Measurements from ENCODE around the gene DCTN3. TPM values are rescaled to one million over a fixed set of nuclear protein-coding genes. Genes with fewer than 3 reads are reported as not detected.

DCTN3 gene
- total and polyA plus RNA-seq, 3 experiments from 2014 or later = 83.3 to 128 (median 83.4) TPM

DNA sequence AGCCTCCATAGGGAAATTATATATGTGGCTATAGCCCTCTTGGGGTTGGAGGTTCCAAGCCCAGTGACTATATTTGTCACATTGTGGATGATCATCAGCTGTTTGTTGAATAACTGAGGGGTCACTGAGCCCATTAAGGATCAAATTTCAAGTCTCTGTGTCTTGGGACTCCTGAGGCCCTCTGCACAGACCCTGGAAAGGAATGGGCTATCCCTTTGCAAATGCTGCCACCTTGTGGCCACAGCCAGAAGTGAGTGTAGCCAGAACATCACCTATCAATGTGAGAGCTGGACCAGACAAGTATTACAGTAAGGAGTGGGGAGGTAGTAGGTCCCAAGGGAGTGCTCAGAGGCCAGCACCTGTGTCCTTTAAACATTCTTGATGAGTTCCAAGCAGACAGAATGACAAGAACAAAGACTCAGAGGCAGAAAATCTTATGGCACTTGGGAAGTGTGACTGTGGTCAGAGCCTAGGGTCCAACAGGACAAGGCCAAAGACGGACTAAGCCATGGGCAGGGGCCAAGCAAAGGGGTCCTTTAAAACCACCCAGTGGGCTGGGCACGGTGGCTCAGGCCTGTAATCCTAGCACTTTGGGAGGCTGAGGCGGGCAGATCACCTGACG, 16.6 kb downstream of the DCTN3 start:
- Mint-ChIP-seq H3K36me3 (no peaks in the 10 kb centered on the region), H3K27ac (no peak overlapping the region), H3K4me1 (no peaks in the 10 kb centered on the region), H3K4me3 (peak overlapping the region in 1 of 7 donors; percentile 2), H3K9me3 (no peaks in the 10 kb centered on the region), H3K27me3 (no peaks in the 10 kb centered on the region)
- Histone ChIP-seq H3K4me1 (ENCODE audit: insufficient read depth, low read length) (no peaks in the 10 kb centered on the region), H3K27me3 (ENCODE audit: insufficient read depth, low read length, poor library complexity, severe bottlenecking) (no peaks in the 10 kb centered on the region), H3K9me3 (ENCODE audit: low read length) (no peaks in the 10 kb centered on the region), H3K27ac (ENCODE audit: low read depth, low read length) (no peak overlapping the region), H3K4me3 (ENCODE audit: low read length) (no peak overlapping the region), H3K36me3 (ENCODE audit: insufficient read depth, low read length) (no peaks in the 10 kb centered on the region)
- CTCF ChIA-PET = interaction anchor here (0.6 to 6.9 kb wide), 21 partner anchors 9 to 272 kb away, joined by 3 to 47 read pairs (median 4); partner anchors contain the start of genes CCL21, DCTN3, ENHO and SIGMAR1
- POLR2A ChIA-PET = no interaction called here
- DNase-seq = peak; percentile 65 to 86 (median 73)

DNA sequence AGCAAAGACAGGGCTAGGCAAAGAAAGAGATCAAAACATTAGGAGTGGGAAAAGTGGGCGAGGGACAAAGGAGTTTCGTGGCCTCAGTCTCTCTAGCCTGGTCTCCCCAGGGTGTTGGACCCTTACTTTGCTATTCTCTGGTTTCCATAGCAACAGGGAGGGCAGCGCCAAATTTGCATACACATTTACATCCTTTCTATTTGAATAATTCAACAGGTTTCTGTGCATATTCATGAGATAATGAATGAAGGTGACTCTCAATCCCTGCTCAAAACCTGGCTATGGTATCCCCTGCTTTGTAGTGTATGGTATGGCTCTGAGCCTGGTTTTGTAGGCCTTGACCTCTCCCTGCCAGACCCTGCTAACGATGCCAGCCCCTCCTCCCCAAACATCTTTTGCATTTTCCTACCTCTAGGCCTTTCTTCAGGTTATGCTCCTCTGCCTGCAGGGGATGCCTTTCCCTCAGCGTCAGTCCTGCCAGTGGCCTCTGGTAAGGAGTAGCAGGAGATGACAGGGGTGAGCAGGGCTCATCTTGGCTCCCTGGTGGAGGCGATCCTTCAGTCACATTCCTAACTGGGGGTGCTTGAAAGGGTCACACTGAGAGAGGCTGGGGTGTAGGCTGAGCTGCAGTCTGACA, 18.2 kb downstream of the DCTN3 start:
- no peaks in the 10 kb centered on the region for H3K27me3 ChIP-seq (ENCODE audit: insufficient read depth, low read length, poor library complexity, severe bottlenecking)
- no peaks in the 10 kb centered on the region for H3K36me3 ChIP-seq (ENCODE audit: insufficient read depth, low read length)
- no peak for DNase-seq
- H3K4me3 ChIP-seq (ENCODE audit: low read length) = no peak overlapping the region
- Mint-ChIP-seq H3K9me3 (no peaks in the 10 kb centered on the region), H3K4me1 (no peaks in the 10 kb centered on the region), H3K27me3 (no peaks in the 10 kb centered on the region), H3K4me3 (no peak overlapping the region), H3K36me3 (no peaks in the 10 kb centered on the region), H3K27ac (peak overlapping the region in 1 of 8 donors; percentile 85)
- H3K27ac ChIP-seq (ENCODE audit: low read depth, low read length) = no peak overlapping the region
- H3K4me1 ChIP-seq (ENCODE audit: insufficient read depth, low read length) = no peaks in the 10 kb centered on the region
- POLR2A ChIA-PET = no interaction called here
- CTCF ChIA-PET = interaction anchor here (0.8 to 6.9 kb wide), 6 partner anchors 8 to 189 kb away, joined by 4 to 47 read pairs (median 6); no protein-coding TSS in a partner anchor
- H3K9me3 ChIP-seq (ENCODE audit: low read length) = no peaks in the 10 kb centered on the region

DNA sequence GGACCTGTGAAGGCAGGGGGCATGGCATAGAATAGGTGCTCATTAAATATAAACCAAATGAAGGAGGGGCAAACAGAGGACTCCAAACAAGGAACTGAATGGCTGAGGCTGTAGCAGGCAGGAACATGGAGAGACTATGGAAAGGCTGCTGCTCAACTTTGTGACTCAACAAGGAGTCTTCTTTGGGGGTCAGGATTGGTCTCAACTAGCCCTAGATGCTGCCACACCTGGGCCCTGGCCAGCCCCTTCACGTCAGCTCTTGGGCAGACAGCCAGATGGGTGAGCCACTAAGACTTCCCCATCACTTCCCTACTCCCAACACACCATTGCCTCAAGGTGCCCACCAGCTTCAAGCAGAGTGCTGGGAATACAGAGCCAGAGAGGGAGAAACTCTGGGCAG, 19.4 kb downstream of the DCTN3 start:
- DNase-seq = no peak
- ChIA-PET POLR2A (no interaction called here), CTCF (interaction anchor here (0.6 to 1.0 kb wide), 3 partner anchors 9 to 53 kb away, joined by 3 to 4 read pairs (median 3); partner anchors contain the start of gene RPP25L)
- Mint-ChIP-seq H3K27me3 (peaks cover 3 to 7% of the 10 kb centered on the region in 2 donors), H3K9me3 (no peaks in the 10 kb centered on the region), H3K4me3 (no peak overlapping the region), H3K36me3 (no peaks in the 10 kb centered on the region), H3K27ac (no peak overlapping the region), H3K4me1 (no peaks in the 10 kb centered on the region)
- H3K4me3 ChIP-seq (ENCODE audit: low read length) = no peak overlapping the region
- no peaks in the 10 kb centered on the region for H3K4me1 ChIP-seq (ENCODE audit: insufficient read depth, low read length)
- no peaks in the 10 kb centered on the region for H3K27me3 ChIP-seq (ENCODE audit: insufficient read depth, low read length, poor library complexity, severe bottlenecking)
- no peaks in the 10 kb centered on the region for H3K36me3 ChIP-seq (ENCODE audit: insufficient read depth, low read length)
- H3K9me3 ChIP-seq (ENCODE audit: low read length) = no peaks in the 10 kb centered on the region
- H3K27ac ChIP-seq (ENCODE audit: low read depth, low read length) = no peak overlapping the region

DNA sequence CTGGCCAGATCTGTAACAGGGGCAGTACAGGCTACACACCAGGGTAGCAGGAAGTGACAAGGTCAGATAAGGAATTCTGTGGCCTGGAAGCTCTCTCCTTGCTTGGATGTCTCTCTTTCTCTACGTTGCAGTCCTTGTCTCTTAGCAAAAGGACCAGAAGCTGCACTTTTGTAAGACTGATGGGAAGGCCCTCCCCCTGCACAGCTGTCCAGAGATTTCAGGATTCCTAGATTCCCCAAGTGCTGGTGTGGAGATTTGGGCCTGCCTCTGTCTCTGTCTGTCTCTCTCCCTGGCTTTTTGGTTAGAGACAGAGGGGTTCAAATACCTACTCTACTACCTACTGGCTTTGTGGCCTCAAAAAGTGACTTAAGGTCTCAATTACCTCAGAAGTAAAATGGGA, 20.7 kb downstream of the DCTN3 start:
- POLR2A ChIA-PET = no interaction called here

DNA sequence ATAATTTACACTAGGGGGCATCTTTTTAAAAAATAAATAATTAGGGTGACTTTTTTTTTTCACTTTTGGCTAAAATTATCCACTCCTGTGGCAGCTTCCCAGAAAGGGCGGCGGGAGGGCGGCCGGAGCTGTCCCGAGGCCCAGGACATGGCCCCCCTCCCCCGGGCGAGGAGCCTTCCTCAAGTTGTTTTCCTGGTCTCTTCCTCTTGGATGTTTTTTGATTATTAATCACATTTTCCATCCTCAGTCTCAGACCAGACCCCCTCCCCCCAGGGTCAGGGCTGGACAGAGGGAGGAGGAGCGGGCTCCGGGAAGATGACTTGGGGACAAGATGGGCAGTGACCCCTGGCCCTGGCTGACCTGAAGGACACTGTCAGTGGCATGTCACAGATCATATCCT, 26.1 kb downstream of the DCTN3 start:
- no peak overlapping the region for H3K27ac ChIP-seq (ENCODE audit: low read depth, low read length)
- H3K27me3 ChIP-seq (ENCODE audit: insufficient read depth, low read length, poor library complexity, severe bottlenecking) = peaks cover 35% of the 10 kb centered on the region
- H3K4me3 ChIP-seq (ENCODE audit: low read length) = no peak overlapping the region
- H3K36me3 ChIP-seq (ENCODE audit: insufficient read depth, low read length) = no peaks in the 10 kb centered on the region
- ChIA-PET CTCF (interaction anchor here (1.0 to 1.2 kb wide), 2 partner anchors 9 to 26 kb away, joined by 3 to 4 read pairs; partner anchors contain the start of gene DCTN3), POLR2A (no interaction called here)
- no peak for DNase-seq
- Mint-ChIP-seq H3K4me1 (peaks cover 9 to 30% (median 13%) of the 10 kb centered on the region in 3 donors), H3K9me3 (no peaks in the 10 kb centered on the region), H3K4me3 (no peak overlapping the region), H3K27me3 (peaks cover 31 to 53% of the 10 kb centered on the region in 2 donors), H3K27ac (no peak overlapping the region), H3K36me3 (no peaks in the 10 kb centered on the region)
- peaks cover 15% of the 10 kb centered on the region for H3K4me1 ChIP-seq (ENCODE audit: insufficient read depth, low read length)
- H3K9me3 ChIP-seq (ENCODE audit: low read length) = no peaks in the 10 kb centered on the region

More for the DNA sequence above, 20.7 kb downstream of the DCTN3 start:
- DNase-seq = no peak
- no peaks in the 10 kb centered on the region for H3K9me3 Mint-ChIP-seq
- peaks cover 3 to 12% of the 10 kb centered on the region in 2 donors for H3K27me3 Mint-ChIP-seq
- no peaks in the 10 kb centered on the region for H3K36me3 Mint-ChIP-seq
- no peaks in the 10 kb centered on the region for H3K4me1 Mint-ChIP-seq
- H3K4me1 ChIP-seq (ENCODE audit: insufficient read depth, low read length) = no peaks in the 10 kb centered on the region
- no peak overlapping the region for H3K27ac Mint-ChIP-seq
- CTCF ChIA-PET = no interaction called here
- H3K27me3 ChIP-seq (ENCODE audit: insufficient read depth, low read length, poor library complexity, severe bottlenecking) = peaks cover under 1% of the 10 kb centered on the region
- no peaks in the 10 kb centered on the region for H3K9me3 ChIP-seq (ENCODE audit: low read length)
- H3K27ac ChIP-seq (ENCODE audit: low read depth, low read length) = no peak overlapping the region
- H3K4me3 ChIP-seq (ENCODE audit: low read length) = no peak overlapping the region
- H3K36me3 ChIP-seq (ENCODE audit: insufficient read depth, low read length) = no peaks in the 10 kb centered on the region
- no peak overlapping the region for H3K4me3 Mint-ChIP-seq

DNA sequence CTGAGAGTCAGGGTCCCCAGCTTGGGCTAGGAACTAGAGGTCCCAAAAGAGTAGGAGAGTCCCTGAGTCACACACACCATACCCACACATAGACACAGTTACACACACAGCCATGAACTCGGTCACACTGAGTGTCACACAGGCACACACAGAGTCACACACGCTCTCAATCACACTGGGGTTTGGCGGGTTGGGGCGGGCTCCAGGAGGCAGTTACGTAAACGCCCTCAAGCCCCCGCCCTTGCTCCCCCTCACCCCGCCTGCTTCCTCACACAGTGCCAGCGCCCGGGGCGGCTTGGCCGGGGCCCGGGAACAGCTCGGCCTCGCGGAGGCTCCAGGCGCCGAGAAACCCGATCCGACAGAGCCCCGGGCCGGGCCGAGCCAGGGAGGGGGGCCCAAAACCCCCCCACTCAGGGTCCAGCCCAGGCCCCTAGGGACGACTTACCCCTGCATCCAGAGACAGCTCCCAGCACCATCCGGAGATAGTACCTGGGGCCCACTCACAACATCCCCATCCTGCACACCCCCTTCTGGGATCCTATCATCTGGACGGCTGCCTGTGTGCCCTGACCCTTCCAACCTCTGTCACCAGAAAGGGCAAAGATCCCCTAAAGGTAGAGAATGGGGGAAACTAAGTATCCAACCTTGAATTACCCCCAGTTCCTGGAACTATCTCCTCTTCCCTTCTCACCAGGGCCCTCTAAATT, 27.2 kb downstream of the DCTN3 start:
- Histone ChIP-seq H3K36me3 (ENCODE audit: insufficient read depth, low read length) (no peaks in the 10 kb centered on the region), H3K27ac (ENCODE audit: low read depth, low read length) (no peak overlapping the region), H3K4me3 (ENCODE audit: low read length) (no peak overlapping the region), H3K27me3 (ENCODE audit: insufficient read depth, low read length, poor library complexity, severe bottlenecking) (peaks cover 47% of the 10 kb centered on the region), H3K4me1 (ENCODE audit: insufficient read depth, low read length) (peaks cover 15% of the 10 kb centered on the region), H3K9me3 (ENCODE audit: low read length) (no peaks in the 10 kb centered on the region)
- no peaks in the 10 kb centered on the region for H3K9me3 Mint-ChIP-seq
- peak overlapping the region in 5 of 7 donors; percentile 2 to 77 (median 75) for H3K4me3 Mint-ChIP-seq
- POLR2A ChIA-PET = no interaction called here
- peaks cover 0 to 3% (median 0%) of the 10 kb centered on the region in 3 donors for H3K36me3 Mint-ChIP-seq
- no peak for DNase-seq
- H3K27ac Mint-ChIP-seq = no peak overlapping the region
- H3K27me3 Mint-ChIP-seq = peaks cover 42 to 64% of the 10 kb centered on the region in 2 donors
- CTCF ChIA-PET = interaction anchor here (1.4 to 3.3 kb wide), 6 partner anchors 9 to 189 kb away, joined by 3 to 22 read pairs (median 12); no protein-coding TSS in a partner anchor
- peaks cover 17 to 40% (median 23%) of the 10 kb centered on the region in 3 donors for H3K4me1 Mint-ChIP-seq

DNA sequence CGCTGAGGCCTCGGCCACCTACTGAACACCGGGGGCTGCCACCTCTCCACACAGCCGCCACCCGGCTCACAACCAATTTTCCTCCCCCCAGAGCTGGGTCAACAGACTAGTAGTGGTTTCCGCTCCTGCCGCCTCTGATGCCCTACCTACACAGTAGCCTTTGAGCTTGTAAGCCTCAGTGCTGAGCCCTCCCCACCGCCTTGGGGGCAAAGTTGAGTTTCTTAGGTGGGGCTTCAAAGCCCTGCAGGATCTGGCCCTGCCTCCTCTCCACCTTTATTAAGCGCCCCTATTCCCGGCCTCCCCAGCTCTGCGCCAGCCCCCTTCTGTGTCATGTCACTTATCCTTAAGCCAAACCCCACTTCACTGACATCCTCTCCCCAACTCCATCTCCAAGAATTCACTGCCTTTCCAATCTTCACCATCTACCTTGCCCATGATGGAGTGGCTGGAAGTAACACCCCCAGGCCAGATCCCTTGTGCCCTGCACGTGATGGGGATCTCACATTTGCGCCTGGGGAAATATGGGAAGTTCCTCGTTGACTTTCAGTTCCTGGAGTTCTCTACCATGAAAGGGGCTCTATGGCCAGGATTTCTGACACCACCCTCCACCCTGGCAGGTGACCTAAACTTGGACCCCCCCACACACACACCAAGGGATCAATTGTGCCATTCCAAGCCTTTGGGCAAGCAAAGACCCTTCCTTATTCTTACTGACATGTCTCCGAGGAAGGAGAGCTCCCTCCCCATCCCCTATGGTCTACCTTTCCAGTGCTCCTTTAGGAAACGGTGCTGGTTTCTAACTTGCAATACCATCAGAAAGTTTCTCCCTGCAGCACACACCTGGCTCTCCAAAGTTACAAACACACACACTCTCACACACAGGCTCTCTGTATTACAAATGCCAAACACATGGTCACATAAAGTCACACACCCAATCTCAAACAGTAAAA, 28.1 kb downstream of the DCTN3 start:
- no peaks in the 10 kb centered on the region for H3K9me3 Mint-ChIP-seq
- H3K4me3 ChIP-seq (ENCODE audit: low read length) = peak overlapping the region; percentile 66
- H3K27me3 ChIP-seq (ENCODE audit: insufficient read depth, low read length, poor library complexity, severe bottlenecking) = peaks cover 55% of the 10 kb centered on the region

More for the DNA sequence above, 28.1 kb downstream of the DCTN3 start:
- DNase-seq = no peak
- CTCF ChIA-PET = interaction anchor here (0.6 to 3.3 kb wide), 25 partner anchors 8 to 215 kb away, joined by 3 to 22 read pairs (median 4); partner anchors contain the start of genes DCTN3, MYORG, RPP25L and SIGMAR1
- no peaks in the 10 kb centered on the region for H3K36me3 ChIP-seq (ENCODE audit: insufficient read depth, low read length)
- H3K4me1 ChIP-seq (ENCODE audit: insufficient read depth, low read length) = peaks cover 15% of the 10 kb centered on the region
- Mint-ChIP-seq H3K27ac (no peak overlapping the region), H3K4me3 (peak overlapping the region; percentile 64 to 89 (median 76)), H3K36me3 (peaks cover 0 to 3% (median 0%) of the 10 kb centered on the region in 3 donors), H3K27me3 (peaks cover 51 to 72% of the 10 kb centered on the region in 2 donors), H3K4me1 (peaks cover 17 to 40% (median 23%) of the 10 kb centered on the region in 3 donors)
- POLR2A ChIA-PET = no interaction called here
- no peak overlapping the region for H3K27ac ChIP-seq (ENCODE audit: low read depth, low read length)
- no peaks in the 10 kb centered on the region for H3K9me3 ChIP-seq (ENCODE audit: low read length)
